Chondrocyte (in vitro differentiated cells): ENCODE measurements around the gene GPR52. TPM values are rescaled to one million over a fixed set of nuclear protein-coding genes. Genes with fewer than 3 reads are reported as not detected.
"Not testable (repeated sequence)": the region's sequence is repeated elsewhere in the genome, so short reads cannot be mapped to it uniquely, and the experiment has no call there.

Source experiments
- DNase-seq: peaks from one replicate; pipeline ENCODE4 v3.0.0; 2021; ENCODE audit warnings: mixed read lengths, low spot score
- H3K27ac Mint-ChIP-seq: one replicate; pipeline ENCODE4 v1.8.0; 2021; ENCODE audit warnings: mild to moderate bottlenecking, moderate library complexity, mixed read lengths; ENCODE audit not compliant: unreplicated experiment
- H3K27me3 Mint-ChIP-seq: 2 replicates; pipeline ENCODE4 v1.8.0; 2021; ENCODE audit warnings: low read depth, mixed read lengths
- H3K36me3 Mint-ChIP-seq: 2 replicates; pipeline ENCODE4 v1.8.0; 2021; ENCODE audit warnings: low read depth, mixed read lengths
- H3K4me1 Mint-ChIP-seq: 2 replicates; pipeline ENCODE4 v1.8.0; 2021; ENCODE audit warnings: low read depth, mild to moderate bottlenecking, mixed read lengths
- H3K4me3 Mint-ChIP-seq: one replicate; pipeline ENCODE4 v1.8.0; 2021; ENCODE audit warnings: mild to moderate bottlenecking, moderate library complexity, mixed read lengths; ENCODE audit not compliant: unreplicated experiment
- H3K9me3 Mint-ChIP-seq: 2 replicates; pipeline ENCODE4 v1.8.0; 2021; ENCODE audit warnings: low read depth, mixed read lengths
- CTCF ChIP-seq: fragments of 200-600 bp; sonication (generic); IDR thresholded peaks from 2 replicates; pipeline ENCODE4 v1.5.0; 2021; ENCODE audit warnings: antibody characterized with exemption, mild to moderate bottlenecking, moderate library complexity
- total RNA-seq: library from RNA; stranded (reverse); gene quantifications from 3 replicates; pipeline ENCODE4 v1.2.1, GENCODE V29; 2021

Gene GPR52
- total RNA-seq, 1 donor from 2014 or later, result 1.0 TPM

GRCh38 chr1:174406421-174406820 lies 41.3 kb upstream of the GPR52 start:
- no peak overlapping the region for H3K4me3 Mint-ChIP-seq
- no peak for TF ChIP-seq CTCF
- no peaks in the 10 kb centered on the region for H3K36me3 Mint-ChIP-seq
- no peaks in the 10 kb centered on the region for H3K27me3 Mint-ChIP-seq
- peaks cover under 1% of the 10 kb centered on the region for H3K9me3 Mint-ChIP-seq
- DNase-seq, result no peak
- H3K4me1 Mint-ChIP-seq, result no peaks in the 10 kb centered on the region
- no peak overlapping the region for H3K27ac Mint-ChIP-seq

- H3K4me1 Mint-ChIP-seq, result no peaks in the 10 kb centered on the region
- no peak for DNase-seq
- no peak for TF ChIP-seq CTCF
- H3K27me3 Mint-ChIP-seq, result no peaks in the 10 kb centered on the region
- H3K4me3 Mint-ChIP-seq, result no peak overlapping the region
- no peaks in the 10 kb centered on the region for H3K36me3 Mint-ChIP-seq
- peaks cover 5% of the 10 kb centered on the region for H3K9me3 Mint-ChIP-seq
- no peak overlapping the region for H3K27ac Mint-ChIP-seq
Measured at GRCh38 chr1:174407665-174408064, 40.1 kb upstream of the GPR52 start.

- Mint-ChIP-seq H3K4me3 (no peak overlapping the region), H3K27ac (no peak overlapping the region), H3K36me3 (no peaks in the 10 kb centered on the region), H3K9me3 (peaks cover 5% of the 10 kb centered on the region), H3K4me1 (peaks cover under 1% of the 10 kb centered on the region), H3K27me3 (no peaks in the 10 kb centered on the region)
- no peak for TF ChIP-seq CTCF
- no peak for DNase-seq
Measured at GRCh38 chr1:174408146-174408545, 39.6 kb upstream of the GPR52 start.

- DNase-seq, H3K4me1 Mint-ChIP-seq, H3K27ac Mint-ChIP-seq, H3K27me3 Mint-ChIP-seq, H3K36me3 Mint-ChIP-seq, H3K9me3 Mint-ChIP-seq, H3K4me3 Mint-ChIP-seq: not testable (repeated sequence)
Measured at GRCh38 chr1:174409801-174410200, 38.0 kb upstream of the GPR52 start.

GRCh38 chr1:174413632-174414031 lies 34.1 kb upstream of the GPR52 start:
- DNase-seq, result no peak
- H3K27me3 Mint-ChIP-seq, result no peaks in the 10 kb centered on the region
- H3K4me3 Mint-ChIP-seq, result no peak overlapping the region
- H3K36me3 Mint-ChIP-seq, result no peaks in the 10 kb centered on the region
- peaks cover 3% of the 10 kb centered on the region for H3K4me1 Mint-ChIP-seq
- no peak for TF ChIP-seq CTCF
- peaks cover 5% of the 10 kb centered on the region for H3K9me3 Mint-ChIP-seq
- H3K27ac Mint-ChIP-seq, result no peak overlapping the region

GRCh38 chr1:174414203-174414602 lies 33.6 kb upstream of the GPR52 start:
- Mint-ChIP-seq H3K4me1 (peaks cover 6% of the 10 kb centered on the region), H3K27me3 (no peaks in the 10 kb centered on the region), H3K4me3 (no peak overlapping the region), H3K27ac (no peak overlapping the region), H3K9me3 (peaks cover 5% of the 10 kb centered on the region), H3K36me3 (no peaks in the 10 kb centered on the region)
- no peak for TF ChIP-seq CTCF
- no peak for DNase-seq
